C1 segment of cervical spinal cord (tissue), 14 donors: ENCODE measurements around the gene GPR63.

Experiments
- DNase-seq, 14 donors: peaks; one replicate each; lab custom pipeline; 2025; lab: John Stamatoyannopoulos, UW

GPR63 gene

DNA sequence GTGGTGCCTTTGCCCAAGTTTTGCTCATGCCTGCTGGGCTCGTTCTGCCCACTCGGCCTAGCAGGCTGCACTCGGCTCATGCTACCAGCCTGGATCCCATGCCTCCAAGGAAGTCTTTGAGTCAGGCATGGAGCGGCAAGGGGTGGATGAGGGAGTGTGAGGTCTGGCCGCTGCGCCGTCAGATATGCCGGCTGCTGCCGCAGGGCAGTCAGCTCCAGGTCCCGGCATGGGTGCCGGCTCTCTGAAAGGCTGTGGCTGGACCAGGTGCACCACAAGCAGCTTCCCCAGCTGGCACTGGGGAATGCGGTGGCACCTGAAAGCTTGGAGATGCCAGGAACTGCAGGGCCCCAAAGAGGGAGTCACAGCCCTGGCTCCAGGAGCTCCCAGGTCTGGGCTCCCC is 75.5 kb downstream of the GPR63 start:
- DNase-seq = no peak

- DNase-seq = no peak
These were observed 77.1 kb downstream of the GPR63 start for GRCh38 chr6:96760153-96760687.

- no peak for DNase-seq
These were observed 82.2 kb downstream of the GPR63 start for GRCh38 chr6:96755096-96755495.

- DNase-seq = no peak
These were observed 87.4 kb downstream of the GPR63 start for GRCh38 chr6:96749891-96750290.
